K562 (cell line): Measurements from ENCODE around the gene SEMA5A. TPM values are rescaled to one million over a fixed set of nuclear protein-coding genes. Genes with fewer than 3 reads are reported as not detected.

Source experiments
- ATAC-seq: fragments of 200-7000 bp; cut with Tn5 transposase; 3 replicates; pipeline ENCODE4 v1.9.1; 2020; ENCODE audit warnings: moderate library complexity
- BruUV-seq: library from RNA; stranded (reverse); fragments of 400-500 nt; replicated peaks from 2 replicates; lab custom pipeline; 2021; lab: Mats Ljungman, UMichigan
- CTCF ChIA-PET: fragments of 300-600 bp; formaldehyde crosslinking; extraction: SDS; loops from one replicate; lab custom pipeline; 2021; ENCODE audit warnings: low intra/inter-chr PET ratio; lab: Yijun Ruan, JAX
- POLR2A ChIA-PET: fragments of 300-600, 350-650 bp; sonication (Branson Sonifier 250); formaldehyde crosslinking; extraction: SDS; loops from one replicate; lab custom pipeline; 2021; ENCODE audit warnings: antibody characterized with exemption, inconsistent platforms; lab: Yijun Ruan, JAX
- DNase-seq, 4 experiments: peaks; one replicate each; pipeline versions ENCODE4 v3.0.0 to v3.0.0-alpha.2; 2011 to 2018; ENCODE audit warnings: low spot score in 3 of 4, mixed read lengths in 3 of 4; ENCODE audit errors: extremely low read depth in 1 of 4
- FAIRE-seq: peaks from 2 replicates; lab custom pipeline; 2011; peaks lifted over from hg19 to GRCh38; lab: Jason Lieb, UNC
- H2AFZ ChIP-seq: 2 replicates; pipeline ENCODE4 v1.6.0; 2011; ENCODE audit warnings: low read depth, low read length, control low read depth, inconsistent platforms
- H3K27ac ChIP-seq: fragments of 200-600 bp; 3 replicates; pipeline ENCODE4 v1.8.0; 2011; ENCODE audit warnings: low read depth, mild to moderate bottlenecking, control low read depth, inconsistent platforms, low read length, moderate library complexity, mixed read lengths; ENCODE audit errors: extremely low read depth
- H3K27me3 ChIP-seq, 2 experiments: fragments of 300-600 bp in 1 of 2; 2 replicates in 1 of 2; 3 replicates in 1 of 2; pipeline versions ENCODE4 v1.6.0 to v1.8.0; 2011; ENCODE audit warnings: inconsistent platforms in 2 of 2, low read length in 2 of 2, mild to moderate bottlenecking in 1 of 2, mixed read lengths in 1 of 2, moderate library complexity in 1 of 2; ENCODE audit not compliant: control insufficient read depth in 2 of 2, insufficient read depth in 2 of 2
- H3K36me3 ChIP-seq: fragments of 300-600 bp; 3 replicates; pipeline ENCODE4 v1.8.0; 2011; ENCODE audit warnings: mild to moderate bottlenecking, low read length, inconsistent platforms; ENCODE audit not compliant: control insufficient read depth, insufficient read depth
- H3K4me1 ChIP-seq, 2 experiments: fragments of 200-600 bp in 1 of 2; replicated peaks in 1 of 2; 2 replicates in 1 of 2; 3 replicates in 1 of 2; pipeline versions ENCODE4 v1.5.1 to v1.8.0; 2011; ENCODE audit warnings: inconsistent platforms in 2 of 2, low read length in 2 of 2, mild to moderate bottlenecking in 1 of 2, mixed read lengths in 1 of 2, moderate library complexity in 1 of 2; ENCODE audit not compliant: control insufficient read depth in 2 of 2, insufficient read depth in 2 of 2
- H3K4me2 ChIP-seq: 2 replicates; pipeline ENCODE4 v1.6.1; 2011; ENCODE audit warnings: low read length, control low read depth, inconsistent platforms, mixed read lengths; ENCODE audit not compliant: insufficient read depth
- H3K4me3 ChIP-seq: fragments of 200-600 bp; sonication (generic), shearing (Covaris generic); 2 replicates; pipeline ENCODE4 v1.5.1; 2016; ENCODE audit warnings: control low read depth, inconsistent platforms
- H3K79me2 ChIP-seq: fragments of 200-600 bp; 3 replicates; pipeline ENCODE4 v1.8.0; 2011; ENCODE audit warnings: low read length, inconsistent platforms; ENCODE audit not compliant: control insufficient read depth, insufficient read depth
- H3K9ac ChIP-seq, 2 experiments: 2 replicates each; pipeline versions ENCODE4 v1.6.0 to v1.6.1; 2011; ENCODE audit warnings: low read depth in 2 of 2, low read length in 2 of 2, control low read depth in 1 of 2, inconsistent platforms in 1 of 2, mild to moderate bottlenecking in 1 of 2, mixed read lengths in 1 of 2; ENCODE audit not compliant: insufficient read depth in 1 of 2
- H3K9me1 ChIP-seq: one replicate; pipeline ENCODE4 v1.6.0; 2011; ENCODE audit warnings: inconsistent platforms, mild to moderate bottlenecking, low read length, moderate library complexity; ENCODE audit not compliant: control insufficient read depth, insufficient read depth
- H3K9me3 ChIP-seq: replicated peaks from 2 replicates; pipeline ENCODE4 v1.5.1; 2011; ENCODE audit warnings: low read depth, low read length, inconsistent platforms; ENCODE audit not compliant: control insufficient read depth, insufficient read depth
- H4K20me1 ChIP-seq: replicated peaks from 2 replicates; pipeline ENCODE4 v1.6.1; 2011; ENCODE audit warnings: low read length, inconsistent platforms, mixed read lengths; ENCODE audit not compliant: control insufficient read depth, insufficient read depth
- ATF1 ChIP-seq, 2 experiments: fragments of 450-650 bp in 1 of 2; IDR thresholded peaks; 2 replicates each; pipeline ENCODE4 v1.6.1; 2016; ENCODE audit warnings: missing compliant biosample characterization in 1 of 2, missing genetic modification characterization in 1 of 2
- BCLAF1 ChIP-seq, 2 experiments: fragments of 450-650 bp in 1 of 2; IDR thresholded peaks; 2 replicates each; pipeline ENCODE4 v1.6.1; 2011 to 2017; ENCODE audit warnings: low read depth in 2 of 2, antibody characterized with exemption in 1 of 2, borderline replicate concordance in 1 of 2, low read length in 1 of 2, mild to moderate bottlenecking in 1 of 2, mixed read lengths in 1 of 2; ENCODE audit not compliant: control insufficient read depth in 1 of 2
- FOS ChIP-seq: IDR thresholded peaks from 3 replicates; pipeline ENCODE4 v1.6.1; 2011; ENCODE audit not compliant: insufficient read length; ENCODE audit errors: extremely low read depth
- FOXP4 ChIP-seq: sonication (generic); formaldehyde crosslinking; IDR thresholded peaks from 2 replicates; pipeline ENCODE4 v1.8.0; 2022; ENCODE audit warnings: mild to moderate bottlenecking, missing genetic modification reagents, borderline replicate concordance
- HNRNPUL1 ChIP-seq: fragments of 200-400 bp; formaldehyde crosslinking; IDR thresholded peaks from 2 replicates; pipeline ENCODE4 v1.6.1; 2017; ENCODE audit warnings: low read length
- POLR2H ChIP-seq: IDR thresholded peaks from 2 replicates; pipeline ENCODE4 v1.6.1; 2016; ENCODE audit warnings: missing genetic modification characterization, low read depth, mild to moderate bottlenecking, control low read depth, missing compliant biosample characterization, moderate library complexity
- RCOR1 ChIP-seq, 2 experiments: IDR thresholded peaks; 2 replicates each; pipeline ENCODE4 v1.6.1; 2012; ENCODE audit warnings: low read depth in 2 of 2, low read length in 2 of 2, borderline replicate concordance in 1 of 2, improper control_type of control experiment in 1 of 2
- SLC30A9 ChIP-seq: fragments of 250-450 bp; sonication (Bioruptor Pico); IDR thresholded peaks from 2 replicates; pipeline ENCODE4 v1.8.0; 2022; ENCODE audit warnings: mild to moderate bottlenecking, moderate library complexity
- STAT6 ChIP-seq: sonication (generic); formaldehyde crosslinking; IDR thresholded peaks from 2 replicates; pipeline ENCODE4 v1.8.1; 2023; ENCODE audit warnings: mild to moderate bottlenecking, missing genetic modification reagents
- ZFP91 ChIP-seq: sonication (generic); formaldehyde crosslinking; IDR thresholded peaks from 2 replicates; pipeline ENCODE4 v1.8.0; 2022; ENCODE audit warnings: mild to moderate bottlenecking, missing genetic modification reagents
- ZFPM2 ChIP-seq: fragments of 250-450 bp; sonication (Bioruptor Pico); IDR thresholded peaks from 2 replicates; pipeline ENCODE4 v1.5.1; 2022; ENCODE audit warnings: mild to moderate bottlenecking
- WGBS: fragments of 100-300 bp; shearing (Covaris generic); methylation state at CpG from one replicate; pipeline ENCODE4 v1.1.6; 2016; ENCODE audit warnings: low coverage, mixed read lengths; ENCODE audit not compliant: insufficient coverage; ENCODE audit errors: missing lambda C conversion rate; 5-methylcytosine and 5-hydroxymethylcytosine counted together
- in situ Hi-C: fragments of 300-500 bp; cut with MboI; formaldehyde crosslinking; loops from 4 replicates; pipeline ENCODE4 v1.15.0; 2018; ENCODE audit warnings: inconsistent platforms, mixed read lengths
- intact Hi-C: fragments of 100-400 bp; cut with micrococcal nuclease; formaldehyde crosslinking; loops from 2 replicates; pipeline ENCODE4 v1.14.2; 2022
- polyA plus RNA-seq, 8 experiments: library from polyadenylated mRNA; depleted of rRNA in 4 of 8; stranded (reverse) in 5 of 8; unstranded in 3 of 8; fragments of >200 nt; fragmentation: Nextera tagmentation in 2 of 8; fragmentation: Illumina TruSeq in 1 of 8; extraction: Ambion mirVana in 2 of 8; extraction: Trizol in 1 of 8; gene quantifications; 2 replicates each; pipeline versions ENCODE4 v1.2.1 to v1.2.3, GENCODE V29; 2011 to 2014; ENCODE audit warnings: inconsistent platforms in 1 of 8, missing spikeins in 1 of 8
- total RNA-seq, 7 experiments: library from RNA; depleted of rRNA in 6 of 7; stranded (reverse); fragments of >200 nt in 6 of 7; fragmentation: Illumina TruSeq in 2 of 7; extraction: Trizol in 2 of 7; gene quantifications; 2 replicates each; pipeline versions ENCODE4 v1.2.1 to v1.2.3, GENCODE V29; 2011 to 2021; ENCODE audit warnings: low replicate concordance in 1 of 7

SEMA5A gene
- total and polyA plus RNA-seq, 9 of the 15 experiments (the other 6 are each of a cell fraction or from before 2014, with no cell fraction given) = 0.02 TPM; not detected in 8

GRCh38 chr5:9069650-9070049 is 476.2 kb downstream of the SEMA5A start:
- POLR2A ChIA-PET = no interaction called here
- FAIRE-seq = no peak
- 2% methylated on average over 6 of the region's 6 CpGs for WGBS
- H3K27me3 ChIP-seq = no peaks in the 10 kb centered on the region
- no peaks in the 10 kb centered on the region for H4K20me1 ChIP-seq
- intact Hi-C loops = no loop called here
- H3K79me2 ChIP-seq = no peaks in the 10 kb centered on the region
- CTCF ChIA-PET = no interaction called here
- no peaks in the 10 kb centered on the region for H3K9me1 ChIP-seq
- no peaks in the 10 kb centered on the region for H3K9me3 ChIP-seq
- TF ChIP-seq HNRNPUL1 (no peak), SLC30A9 (CRISPR knock-in tag) (no peak), FOXP4 (CRISPR knock-in tag) (no peak), ZFP91 (CRISPR knock-in tag) (no peak), STAT6 (no peak), ATF1 (CRISPR knock-in tag; IDR thresholded peaks at IDR 0.05) (no peak), ATF1 (tag; IDR thresholded peaks at IDR 0.05) (no peak), ZFPM2 (no peak), BCLAF1 (IDR thresholded peaks at IDR 0.05; ENCODE audit: borderline replicate concordance in 1 of 2, control insufficient read depth in 1 of 2, low read depth in 2 of 2, low read length in 1 of 2) (no peak), POLR2H (no peak), FOS (no peak), RCOR1 (IDR thresholded peaks at IDR 0.05; ENCODE audit: borderline replicate concordance in 1 of 2, low read depth in 2 of 2, low read length in 2 of 2) (no peak)
- TF ChIP-seq, all 486 proteins: peak for 0
- no peak for ATAC-seq
- Histone ChIP-seq H3K4me3 (no peak overlapping the region), H3K9ac (no peak overlapping the region), H3K36me3 (no peaks in the 10 kb centered on the region), H3K27ac (no peak overlapping the region), H3K4me2 (no peak overlapping the region), H2AFZ (no peak overlapping the region), H3K4me1 (no peaks in the 10 kb centered on the region)
- no peak for DNase-seq
- BruUV-seq = no TSS peak
- in situ Hi-C loops = no loop called here
